HCT116 (cell line): ENCODE measurements around the gene ISM1. TPM values are rescaled to one million over a fixed set of nuclear protein-coding genes. Genes with fewer than 3 reads are reported as not detected.

ENCODE experiments used
- ATAC-seq: fragments of 200-7000 bp; cut with Tn5 transposase; 2 replicates; pipeline ENCODE4 v1.9.1; 2020; ENCODE audit warnings: mild to moderate bottlenecking, moderate library complexity
- BruUV-seq: library from RNA; stranded (reverse); fragments of 400-500 nt; replicated peaks from 2 replicates; lab custom pipeline; 2021; lab: Mats Ljungman, UMichigan
- CTCF ChIA-PET: fragments of 300-600 bp; sonication (Branson Sonifier 250); formaldehyde crosslinking; loops from one replicate; lab custom pipeline; 2021; ENCODE audit warnings: antibody characterized with exemption; lab: Charles Lee
- POLR2A ChIA-PET: fragments of 300-600, 350-600 bp; sonication (Branson Sonifier 250); formaldehyde crosslinking; loops from one replicate; lab custom pipeline; 2021; ENCODE audit warnings: antibody characterized with exemption; lab: Charles Lee
- RAD21 ChIA-PET, 2 experiments: fragments of 300-600 bp; sonication (Branson Sonifier 250); formaldehyde crosslinking; loops; one replicate each; lab custom pipeline; 2023; ENCODE audit warnings: low total read pairs in 2 of 2; ENCODE audit not compliant: uncharacterized antibody in 2 of 2, unreplicated experiment in 2 of 2, low non-redundant PET in 1 of 2; lab: Charles Lee
- DNase-seq: peaks from one replicate; pipeline ENCODE4 v3.0.0-alpha.2; 2010; ENCODE audit warnings: low read depth, low spot score
- H2AFZ ChIP-seq: fragments of 200-600 bp; shearing (Covaris generic), sonication (generic); 2 replicates; pipeline ENCODE4 v1.6.1; 2017; ENCODE audit warnings: low read depth, mixed run types, mixed read lengths, antibody characterized with exemption, low read length; ENCODE audit not compliant: poor library complexity, severe bottlenecking
- H3K27ac ChIP-seq: 2 replicates; pipeline ENCODE4 v1.5.1; 2012; ENCODE audit warnings: low read depth, low read length
- H3K27me3 ChIP-seq: fragments of 200-600 bp; sonication (generic); 2 replicates; pipeline ENCODE4 v1.6.1; 2016; ENCODE audit warnings: mixed run types, low read length, mixed read lengths; ENCODE audit not compliant: insufficient read depth
- H3K36me3 ChIP-seq, 2 experiments: fragments of 200-500 bp in 1 of 2; fragments of 200-600 bp in 1 of 2; sonication (Bioruptor generic) in 1 of 2; sonication (generic) in 1 of 2; 2 replicates each; pipeline versions ENCODE4 v1.5.1 to v1.6.1; 2014 to 2016; ENCODE audit warnings: low read length in 2 of 2, inconsistent platforms in 1 of 2, mixed read lengths in 1 of 2, mixed run types in 1 of 2; ENCODE audit not compliant: insufficient read depth in 2 of 2, control insufficient read depth in 1 of 2
- H3K4me1 ChIP-seq, 2 experiments: fragments of 200-600 bp in 1 of 2; sonication (generic) in 1 of 2; 2 replicates each; pipeline versions ENCODE4 v1.5.1 to v1.6.1; 2012 to 2017; ENCODE audit warnings: low read length in 2 of 2, inconsistent platforms in 1 of 2, mild to moderate bottlenecking in 1 of 2, mixed read lengths in 1 of 2, mixed run types in 1 of 2, moderate library complexity in 1 of 2; ENCODE audit not compliant: insufficient read depth in 2 of 2, control insufficient read depth in 1 of 2
- H3K4me2 ChIP-seq: fragments of 200-600 bp; sonication (generic); 2 replicates; pipeline ENCODE4 v1.6.1; 2017; ENCODE audit warnings: mixed run types, low read length, mixed read lengths
- H3K4me3 ChIP-seq, 2 experiments: fragments of 200-600 bp in 1 of 2; sonication (generic) in 1 of 2; replicated peaks in 1 of 2; 2 replicates each; pipeline ENCODE4 v1.5.1; 2011 to 2016; ENCODE audit warnings: low read length in 2 of 2, control low read depth in 1 of 2, low read depth in 1 of 2, mild to moderate bottlenecking in 1 of 2, mixed read lengths in 1 of 2, mixed run types in 1 of 2
- H3K79me2 ChIP-seq: fragments of 200-600 bp; sonication (generic); 2 replicates; pipeline ENCODE4 v1.6.1; 2017; ENCODE audit warnings: mild to moderate bottlenecking, mixed run types, low read length, moderate library complexity, mixed read lengths; ENCODE audit not compliant: insufficient read depth
- H3K9ac ChIP-seq: fragments of 200-600 bp; sonication (generic); 2 replicates; pipeline ENCODE4 v1.6.1; 2016; ENCODE audit warnings: low read length, mixed read lengths
- H3K9me2 ChIP-seq: fragments of 200-600 bp; sonication (generic), shearing (Covaris generic); 2 replicates; pipeline ENCODE4 v1.6.1; 2017; ENCODE audit warnings: mixed run types, mild to moderate bottlenecking, moderate library complexity; ENCODE audit not compliant: insufficient read depth
- H3K9me3 ChIP-seq, 2 experiments: fragments of 200-500 bp in 1 of 2; fragments of 200-600 bp in 1 of 2; sonication (Bioruptor generic) in 1 of 2; sonication (generic) in 1 of 2; 2 replicates each; pipeline ENCODE4 v1.6.1; 2014 to 2017; ENCODE audit warnings: low read length in 2 of 2, mixed read lengths in 2 of 2, inconsistent platforms in 1 of 2, low read depth in 1 of 2, mild to moderate bottlenecking in 1 of 2, mixed run types in 1 of 2, moderate library complexity in 1 of 2; ENCODE audit not compliant: control insufficient read depth in 1 of 2, insufficient read depth in 1 of 2
- H4K20me1 ChIP-seq: fragments of 200-600 bp; sonication (generic), shearing (Covaris generic); 2 replicates; pipeline ENCODE4 v1.6.1; 2017; ENCODE audit warnings: mixed run types, mild to moderate bottlenecking, moderate library complexity; ENCODE audit not compliant: insufficient read depth
- CBX3 ChIP-seq: IDR thresholded peaks from 2 replicates; pipeline ENCODE4 v1.6.1; 2012; ENCODE audit warnings: low read depth
- CEBPB ChIP-seq: IDR thresholded peaks from 2 replicates; pipeline ENCODE4 v1.6.1; 2012; ENCODE audit warnings: low read depth
- ELF1 ChIP-seq: IDR thresholded peaks from 2 replicates; pipeline ENCODE4 v1.6.1; 2012; ENCODE audit warnings: low read depth, borderline replicate concordance
- EZH2 ChIP-seq: fragments of 200-600 bp; sonication (generic); IDR thresholded peaks from 2 replicates; pipeline ENCODE4 v1.6.1; 2017; ENCODE audit warnings: antibody characterized with exemption, mixed run types
- EZH2phosphoT487 ChIP-seq: fragments of 200-600 bp; IDR thresholded peaks from 2 replicates; pipeline ENCODE4 v1.6.1; 2018; ENCODE audit warnings: antibody characterized with exemption, borderline replicate concordance
- FOSL1 ChIP-seq: IDR thresholded peaks from 2 replicates; pipeline ENCODE4 v1.6.1; 2012; ENCODE audit warnings: low read depth
- JUND ChIP-seq: IDR thresholded peaks from 2 replicates; pipeline ENCODE4 v1.6.1; 2012
- RAD21 ChIP-seq: IDR thresholded peaks from 2 replicates; pipeline ENCODE4 v1.6.1; 2012; ENCODE audit warnings: low read depth, mild to moderate bottlenecking
- SIN3A ChIP-seq: IDR thresholded peaks from 2 replicates; pipeline ENCODE4 v1.6.1; 2012; ENCODE audit warnings: low read depth
- TCF7L2 ChIP-seq: IDR thresholded peaks from 2 replicates; pipeline ENCODE4 v1.7.0; 2011; ENCODE audit warnings: borderline replicate concordance, inconsistent platforms; ENCODE audit not compliant: insufficient read depth, insufficient read length; ENCODE audit errors: extremely low read depth
- ZFX ChIP-seq: fragments of 450-650 bp; IDR thresholded peaks from 2 replicates; pipeline ENCODE4 v1.6.1; 2017
- ZNF274 ChIP-seq: fragments of 200-500 bp; sonication (Bioruptor generic); IDR thresholded peaks from 2 replicates; pipeline ENCODE4 v1.6.1; 2014; ENCODE audit warnings: mild to moderate bottlenecking, low read depth, low read length, inconsistent platforms
- intact Hi-C: fragments of 100-400 bp; cut with micrococcal nuclease; formaldehyde crosslinking; loops from 2 replicates; pipeline ENCODE4 v1.10.0; 2022
- total RNA-seq: library from RNA; stranded (reverse); gene quantifications from one replicate; pipeline ENCODE4 v1.2.1, GENCODE V29; 2021; ENCODE audit not compliant: unreplicated experiment
- TF ChIP-seq, protein P1 (sequence below), 3 experiments: fragments of 200-600 bp in 1 of 3; sonication (generic) in 1 of 3; IDR thresholded peaks in 2 of 3; conservative IDR thresholded peaks in 1 of 3; 2 replicates each; pipeline ENCODE4 v1.5.1; 2012 to 2017; ENCODE audit warnings: low read depth in 2 of 3, low read length in 2 of 3, antibody characterized with exemption in 1 of 3, borderline replicate concordance in 1 of 3, control low read depth in 1 of 3, mild to moderate bottlenecking in 1 of 3, mixed read lengths in 1 of 3, mixed run types in 1 of 3, moderate library complexity in 1 of 3; ENCODE audit not compliant: insufficient read depth in 1 of 3
- TF ChIP-seq, protein P2 (sequence below): IDR thresholded peaks from 2 replicates; pipeline ENCODE4 v1.6.1; 2012; ENCODE audit warnings: low read depth
- TF ChIP-seq, protein P3 (sequence below): IDR thresholded peaks from 2 replicates; pipeline ENCODE4 v1.6.1; 2012

Gene ISM1
- total RNA-seq, 1 experiment from 2014 or later: 0.37 TPM

DNA sequence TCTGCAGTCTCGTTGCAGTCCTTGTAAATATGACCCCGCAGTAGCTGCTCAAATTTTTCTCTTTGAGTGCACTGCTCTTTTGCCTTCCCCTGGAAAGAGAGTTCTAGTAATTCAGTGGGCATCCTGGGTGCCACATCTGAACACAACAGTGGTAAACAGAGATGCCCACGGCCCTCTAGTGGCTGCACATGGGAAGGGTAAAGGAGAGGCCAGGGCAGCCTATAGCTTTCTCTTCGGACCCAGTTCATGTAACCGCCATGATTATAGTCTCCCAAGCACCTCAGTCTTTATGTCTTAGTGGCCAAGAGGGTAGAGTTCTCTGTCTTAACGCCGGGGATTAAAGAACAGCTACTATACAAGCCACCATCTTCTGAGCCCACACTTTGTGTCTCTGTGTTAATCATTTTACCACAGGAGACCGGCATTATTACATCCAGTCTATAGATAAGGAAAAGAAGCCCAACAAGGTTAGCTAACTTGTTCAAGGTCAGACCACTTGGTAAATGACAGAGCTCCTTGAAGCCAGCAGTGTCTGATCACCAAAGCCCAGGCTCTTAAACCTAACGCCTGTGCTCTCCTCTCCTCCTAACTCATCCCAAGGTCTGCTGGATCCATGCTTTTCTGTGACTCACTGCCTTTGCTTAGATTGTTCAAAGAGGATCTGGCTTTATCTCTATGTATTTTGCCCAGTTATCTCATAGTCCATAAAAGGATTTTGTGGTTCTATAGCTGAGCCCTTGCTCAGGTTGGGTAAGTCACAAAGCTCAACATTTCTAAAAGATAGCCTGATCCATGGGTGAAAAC is 81.8 kb downstream of the ISM1 start:
- Histone ChIP-seq H3K27me3 (no peaks in the 10 kb centered on the region), H3K79me2 (no peaks in the 10 kb centered on the region), H3K9me2 (no peaks in the 10 kb centered on the region), H3K27ac (no peak overlapping the region), H3K36me3 (no peaks in the 10 kb centered on the region), H3K4me2 (no peak overlapping the region), H3K9me3 (no peaks in the 10 kb centered on the region), H3K4me3 (no peak overlapping the region), H2AFZ (no peak overlapping the region), H3K9ac (no peak overlapping the region), H4K20me1 (no peaks in the 10 kb centered on the region), H3K4me1 (no peaks in the 10 kb centered on the region)
- TF ChIP-seq, protein P1, sequence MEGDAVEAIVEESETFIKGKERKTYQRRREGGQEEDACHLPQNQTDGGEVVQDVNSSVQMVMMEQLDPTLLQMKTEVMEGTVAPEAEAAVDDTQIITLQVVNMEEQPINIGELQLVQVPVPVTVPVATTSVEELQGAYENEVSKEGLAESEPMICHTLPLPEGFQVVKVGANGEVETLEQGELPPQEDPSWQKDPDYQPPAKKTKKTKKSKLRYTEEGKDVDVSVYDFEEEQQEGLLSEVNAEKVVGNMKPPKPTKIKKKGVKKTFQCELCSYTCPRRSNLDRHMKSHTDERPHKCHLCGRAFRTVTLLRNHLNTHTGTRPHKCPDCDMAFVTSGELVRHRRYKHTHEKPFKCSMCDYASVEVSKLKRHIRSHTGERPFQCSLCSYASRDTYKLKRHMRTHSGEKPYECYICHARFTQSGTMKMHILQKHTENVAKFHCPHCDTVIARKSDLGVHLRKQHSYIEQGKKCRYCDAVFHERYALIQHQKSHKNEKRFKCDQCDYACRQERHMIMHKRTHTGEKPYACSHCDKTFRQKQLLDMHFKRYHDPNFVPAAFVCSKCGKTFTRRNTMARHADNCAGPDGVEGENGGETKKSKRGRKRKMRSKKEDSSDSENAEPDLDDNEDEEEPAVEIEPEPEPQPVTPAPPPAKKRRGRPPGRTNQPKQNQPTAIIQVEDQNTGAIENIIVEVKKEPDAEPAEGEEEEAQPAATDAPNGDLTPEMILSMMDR (IDR thresholded peaks at IDR 0.05 in 2 of 3, conservative IDR thresholded peaks at IDR 0.05 in 1 of 3; ENCODE audit: borderline replicate concordance in 1 of 3, insufficient read depth in 1 of 3, low read depth in 2 of 3, low read length in 2 of 3): peak; percentile 21 to 84 (median 80); a peak in 5 of 6 replicates
- TF ChIP-seq SIN3A (no peak), RAD21 (peak; percentile 49)
- peak; percentile 4 for DNase-seq
- no TSS peak for BruUV-seq
- RAD21 ChIA-PET: interaction anchor here in 1 of 2 experiments (1.3 kb wide), 1 partner anchor 244 kb away, joined by 6 read pairs; no protein-coding TSS in a partner anchor
- ATAC-seq: peak; percentile 99
- POLR2A ChIA-PET: no interaction called here
- intact Hi-C loops: loop anchor here (1.0 kb wide), 1 partner anchor 184 kb away; no protein-coding TSS in a partner anchor
- CTCF ChIA-PET: interaction anchor here (0.7 to 1.7 kb wide), 7 partner anchors 11 to 244 kb away, joined by 3 to 13 read pairs (median 4); no protein-coding TSS in a partner anchor

DNA sequence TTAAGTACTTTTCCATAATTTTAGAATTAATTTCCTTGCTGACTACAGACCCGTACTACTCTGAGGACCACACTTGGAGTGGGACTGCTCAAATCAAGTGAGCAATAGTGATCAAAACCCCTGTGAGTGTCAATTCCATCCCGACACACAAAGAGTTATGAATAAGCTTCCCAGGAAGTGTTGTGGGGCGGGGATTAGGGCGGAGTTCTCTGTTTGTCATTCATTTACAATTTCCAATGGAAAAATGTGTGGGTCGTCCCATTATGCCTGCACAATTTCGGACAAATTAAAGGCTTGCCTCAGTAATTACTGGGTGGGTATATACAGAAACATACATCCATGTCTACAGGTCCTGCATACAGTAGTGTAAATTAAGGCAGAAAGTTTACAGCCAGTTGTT is 84.2 kb downstream of the ISM1 start:
- DNase-seq: no peak
- no peak for ATAC-seq
- ChIA-PET RAD21 (no interaction called here), CTCF (no interaction called here), POLR2A (no interaction called here)
- Histone ChIP-seq H3K4me1 (no peaks in the 10 kb centered on the region), H3K9me3 (no peaks in the 10 kb centered on the region), H3K36me3 (no peaks in the 10 kb centered on the region), H3K27me3 (no peaks in the 10 kb centered on the region), H4K20me1 (no peaks in the 10 kb centered on the region), H3K4me2 (no peak overlapping the region), H3K79me2 (no peaks in the 10 kb centered on the region), H3K9me2 (no peaks in the 10 kb centered on the region), H3K27ac (no peak overlapping the region), H3K9ac (no peak overlapping the region), H2AFZ (no peak overlapping the region), H3K4me3 (no peak overlapping the region)
- intact Hi-C loops: no loop called here
- BruUV-seq: no TSS peak
- no peak for TF ChIP-seq CEBPB
- TF ChIP-seq, protein P2, sequence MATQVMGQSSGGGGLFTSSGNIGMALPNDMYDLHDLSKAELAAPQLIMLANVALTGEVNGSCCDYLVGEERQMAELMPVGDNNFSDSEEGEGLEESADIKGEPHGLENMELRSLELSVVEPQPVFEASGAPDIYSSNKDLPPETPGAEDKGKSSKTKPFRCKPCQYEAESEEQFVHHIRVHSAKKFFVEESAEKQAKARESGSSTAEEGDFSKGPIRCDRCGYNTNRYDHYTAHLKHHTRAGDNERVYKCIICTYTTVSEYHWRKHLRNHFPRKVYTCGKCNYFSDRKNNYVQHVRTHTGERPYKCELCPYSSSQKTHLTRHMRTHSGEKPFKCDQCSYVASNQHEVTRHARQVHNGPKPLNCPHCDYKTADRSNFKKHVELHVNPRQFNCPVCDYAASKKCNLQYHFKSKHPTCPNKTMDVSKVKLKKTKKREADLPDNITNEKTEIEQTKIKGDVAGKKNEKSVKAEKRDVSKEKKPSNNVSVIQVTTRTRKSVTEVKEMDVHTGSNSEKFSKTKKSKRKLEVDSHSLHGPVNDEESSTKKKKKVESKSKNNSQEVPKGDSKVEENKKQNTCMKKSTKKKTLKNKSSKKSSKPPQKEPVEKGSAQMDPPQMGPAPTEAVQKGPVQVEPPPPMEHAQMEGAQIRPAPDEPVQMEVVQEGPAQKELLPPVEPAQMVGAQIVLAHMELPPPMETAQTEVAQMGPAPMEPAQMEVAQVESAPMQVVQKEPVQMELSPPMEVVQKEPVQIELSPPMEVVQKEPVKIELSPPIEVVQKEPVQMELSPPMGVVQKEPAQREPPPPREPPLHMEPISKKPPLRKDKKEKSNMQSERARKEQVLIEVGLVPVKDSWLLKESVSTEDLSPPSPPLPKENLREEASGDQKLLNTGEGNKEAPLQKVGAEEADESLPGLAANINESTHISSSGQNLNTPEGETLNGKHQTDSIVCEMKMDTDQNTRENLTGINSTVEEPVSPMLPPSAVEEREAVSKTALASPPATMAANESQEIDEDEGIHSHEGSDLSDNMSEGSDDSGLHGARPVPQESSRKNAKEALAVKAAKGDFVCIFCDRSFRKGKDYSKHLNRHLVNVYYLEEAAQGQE: no peak
- no peak for TF ChIP-seq TCF7L2
- no peak for TF ChIP-seq JUND
- no peak for TF ChIP-seq SIN3A
- no peak for TF ChIP-seq FOSL1
- no peak for TF ChIP-seq ZFX
- no peak for TF ChIP-seq CBX3
- TF ChIP-seq ZNF274: no peak
- TF ChIP-seq ELF1: no peak
- TF ChIP-seq, protein P3, sequence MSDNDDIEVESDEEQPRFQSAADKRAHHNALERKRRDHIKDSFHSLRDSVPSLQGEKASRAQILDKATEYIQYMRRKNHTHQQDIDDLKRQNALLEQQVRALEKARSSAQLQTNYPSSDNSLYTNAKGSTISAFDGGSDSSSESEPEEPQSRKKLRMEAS: no peak
- no peak for TF ChIP-seq EZH2phosphoT487
- no peak for TF ChIP-seq EZH2
